Myocyte (in vitro differentiated cells): Measurements from ENCODE around the gene PHF21B. TPM values are rescaled to one million over a fixed set of nuclear protein-coding genes. Genes with fewer than 3 reads are reported as not detected.
"Not testable (repeated sequence)": the region's sequence is repeated elsewhere in the genome, so short reads cannot be mapped to it uniquely, and the experiment has no call there.

Experiments used
- DNase-seq: peaks from one replicate; pipeline ENCODE4 v3.0.0-alpha.2; 2012; ENCODE audit warnings: low read depth
- total RNA-seq: library from RNA; depleted of rRNA; stranded (reverse); fragments of >200 nt; gene quantifications from 2 replicates; pipeline ENCODE4 v1.2.3, GENCODE V29; 2014

The PHF21B gene
- total RNA-seq, 1 donor from 2014 or later = 0.35 TPM

DNA sequence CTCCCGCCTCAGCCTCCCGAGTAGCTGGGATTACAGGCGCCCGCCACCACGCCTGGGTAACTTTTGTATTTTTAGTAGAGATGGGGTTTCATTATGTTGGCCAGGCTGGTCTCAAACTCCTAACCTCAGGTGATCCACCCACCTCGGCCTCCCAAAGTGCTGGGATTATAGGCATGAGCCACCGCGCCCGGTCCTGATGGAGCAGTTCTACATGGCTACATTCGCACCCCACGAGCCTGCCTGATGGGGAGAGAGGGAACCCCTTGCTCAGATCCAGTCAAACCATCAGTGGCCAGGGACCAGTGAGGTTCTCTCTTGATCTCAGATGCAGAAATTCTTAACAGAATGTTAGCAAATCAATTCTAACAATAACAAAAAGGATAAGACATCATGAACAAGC, 88.0 kb downstream of the PHF21B start:
- not testable (repeated sequence) for DNase-seq

DNA sequence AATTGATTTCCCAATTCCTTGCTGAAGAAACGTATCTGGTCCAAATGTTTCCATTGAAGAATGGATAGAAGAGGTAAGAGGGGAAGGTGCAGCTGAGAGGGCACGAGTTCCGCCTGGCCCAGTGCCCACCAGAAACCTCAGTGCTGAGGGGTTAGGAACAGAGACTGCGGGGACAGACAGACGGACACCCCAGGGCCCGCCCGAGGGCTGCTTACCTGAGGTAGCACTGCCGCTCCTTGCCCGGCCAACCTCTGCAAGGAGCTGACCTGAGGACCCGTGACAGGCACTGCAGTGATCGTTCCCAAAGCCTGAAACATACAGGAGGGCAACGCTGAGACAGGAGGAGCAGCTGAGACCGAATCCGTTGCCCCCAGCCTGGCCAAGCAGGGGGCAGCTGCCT, 89.6 kb downstream of the PHF21B start:
- no peak for DNase-seq

GRCh38 chr22:44919691-44920090, 90.1 kb downstream of the PHF21B start:
- DNase-seq = no peak

GRCh38 chr22:44918925-44919392, 90.8 kb downstream of the PHF21B start:
- no peak for DNase-seq

GRCh38 chr22:44918166-44918924, 91.5 kb downstream of the PHF21B start:
- DNase-seq = peak; percentile 5

DNA sequence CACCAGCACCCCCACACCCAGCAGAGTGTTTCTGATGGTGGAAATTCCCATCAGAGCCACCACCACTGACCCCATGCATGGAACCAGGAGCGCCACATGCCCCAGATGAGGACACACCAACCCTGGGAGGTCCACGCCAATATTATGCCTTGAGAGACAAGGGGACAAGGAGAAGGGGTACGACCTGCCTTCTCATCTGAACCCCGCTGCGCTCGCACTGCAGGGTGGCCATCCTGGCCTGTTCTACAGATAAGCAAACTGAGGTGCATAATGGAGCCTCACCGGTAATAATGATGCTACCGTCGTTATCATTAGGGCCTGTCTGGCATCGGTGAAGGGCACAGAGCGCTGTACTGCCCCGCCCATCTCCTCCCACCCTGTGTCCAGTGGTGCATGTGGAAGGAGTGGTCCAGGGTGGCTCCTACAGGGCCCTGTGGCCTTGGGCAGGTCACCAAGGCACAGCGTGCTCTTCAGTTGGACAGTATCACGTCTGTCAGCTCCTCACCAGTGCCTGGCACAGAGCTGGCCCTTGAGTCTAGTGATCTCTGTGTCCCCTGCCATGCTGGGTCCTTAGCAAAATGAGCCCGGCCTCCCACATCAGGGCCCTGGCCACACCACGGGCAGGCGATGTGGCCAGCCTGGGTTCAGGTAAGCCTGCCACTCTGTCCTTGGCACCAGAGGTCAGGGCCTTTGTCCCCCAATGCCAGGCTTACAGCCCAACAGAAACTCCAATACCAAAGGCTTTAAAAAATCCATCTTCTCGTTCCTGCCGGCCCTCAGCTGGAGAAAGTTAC, 92.2 kb downstream of the PHF21B start:
- no peak for DNase-seq

DNA sequence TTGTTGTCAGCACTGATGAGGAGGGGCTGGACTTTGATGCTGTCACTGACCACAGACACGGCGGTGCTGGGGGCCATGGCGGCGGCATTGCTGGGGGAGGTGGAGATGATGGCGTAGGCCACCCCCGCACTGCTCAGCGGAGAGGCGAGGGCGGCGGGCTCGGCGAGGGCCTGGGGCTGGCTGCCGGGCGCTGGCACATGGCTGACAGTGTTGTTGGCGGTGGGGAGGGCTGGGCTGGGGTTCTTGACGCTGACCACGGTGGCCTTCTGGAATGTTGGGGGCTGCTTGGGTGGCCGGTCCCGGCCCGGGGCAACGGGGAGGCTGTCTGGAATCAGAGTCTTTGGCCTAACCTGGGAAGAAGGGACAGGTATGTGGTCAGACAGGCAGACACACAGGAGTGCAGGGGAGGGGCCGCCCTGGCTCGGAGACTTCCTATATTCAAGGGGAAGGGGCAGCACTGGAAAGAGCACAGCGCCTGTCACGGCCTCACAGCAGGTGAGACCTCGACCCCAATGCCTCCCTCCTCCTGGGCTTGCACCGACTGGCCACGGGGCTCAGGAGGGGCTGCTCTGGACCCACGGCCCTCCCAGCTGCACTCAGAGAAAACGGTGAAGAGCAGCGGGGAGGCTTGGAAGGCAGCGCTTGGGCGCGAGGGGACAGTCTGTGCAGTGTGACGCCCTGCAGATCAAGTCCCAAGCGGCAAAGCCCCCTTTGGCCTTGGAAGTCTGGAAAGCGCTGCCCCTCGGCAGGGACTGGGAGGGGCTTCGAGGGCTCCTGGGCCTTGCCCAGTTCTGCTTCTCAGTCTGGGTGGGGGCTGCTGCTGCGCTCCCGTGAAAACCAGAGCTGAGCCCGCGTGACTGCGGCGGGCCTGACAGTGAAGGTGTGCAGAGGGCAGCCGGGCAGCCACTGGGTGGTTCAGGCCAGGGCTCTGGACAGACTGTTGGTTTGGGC, 93.2 kb downstream of the PHF21B start:
- DNase-seq = no peak

GRCh38 chr22:44915441-44915840, 94.4 kb downstream of the PHF21B start:
- no peak for DNase-seq

GRCh38 chr22:44914026-44914721, 95.6 kb downstream of the PHF21B start:
- no peak for DNase-seq

DNA sequence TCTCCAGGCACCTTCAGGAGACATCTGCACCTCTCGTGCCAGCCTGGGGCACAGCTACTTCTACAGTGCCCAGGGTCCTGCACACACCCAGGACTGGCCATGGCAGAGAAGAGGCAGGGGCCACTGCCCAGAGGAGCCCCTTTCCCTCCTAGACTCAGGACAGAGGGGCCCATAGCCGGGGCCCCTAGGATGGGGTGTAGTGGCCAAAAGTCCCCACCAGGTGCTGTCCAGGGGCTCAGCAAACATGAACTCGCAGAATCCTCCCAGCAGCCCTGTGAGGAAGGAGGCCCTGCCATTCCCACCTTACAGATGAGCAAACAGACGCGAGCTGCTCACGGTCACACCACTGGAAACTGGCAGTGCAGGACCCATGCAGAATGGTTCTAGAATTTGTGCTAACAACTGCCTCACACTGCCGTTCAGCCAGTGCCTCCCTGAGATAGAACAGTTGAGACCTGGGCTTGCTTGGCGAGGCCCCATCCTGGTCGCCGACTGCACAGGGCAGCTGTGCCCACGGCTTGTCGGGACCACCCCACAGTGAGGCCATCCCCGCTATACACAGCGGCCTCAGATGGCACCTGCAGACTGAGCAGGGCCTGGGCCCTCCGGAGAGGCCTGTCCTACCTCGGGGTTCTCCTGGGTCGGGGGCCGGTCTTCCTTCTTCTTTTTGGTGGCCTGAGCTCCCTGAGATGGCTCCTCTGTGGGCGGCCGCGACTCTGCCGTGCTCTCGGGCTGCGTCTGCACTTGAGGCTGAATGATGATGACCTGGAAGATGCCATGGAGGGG, 96.4 kb downstream of the PHF21B start:
- no peak for DNase-seq

DNA sequence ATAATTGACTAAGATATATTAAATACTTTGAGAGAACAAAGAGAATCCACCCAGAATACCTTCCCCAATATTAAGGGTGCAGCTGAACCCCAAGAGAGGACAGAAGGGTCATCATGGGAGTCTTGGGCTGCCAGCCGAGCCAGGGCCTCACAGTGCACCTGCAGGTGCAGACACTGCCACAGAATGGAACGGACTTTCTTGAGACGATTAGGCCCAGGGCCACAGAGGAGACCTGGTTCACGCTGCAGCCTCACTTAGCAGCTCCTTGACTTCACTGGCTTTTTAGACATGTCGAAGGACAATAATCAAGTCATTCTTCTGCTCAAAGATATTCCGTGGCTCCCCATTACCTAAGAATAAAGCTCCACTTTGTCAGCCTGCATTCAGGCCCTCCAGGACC, 100.6 kb downstream of the PHF21B start:
- DNase-seq = no peak

DNA sequence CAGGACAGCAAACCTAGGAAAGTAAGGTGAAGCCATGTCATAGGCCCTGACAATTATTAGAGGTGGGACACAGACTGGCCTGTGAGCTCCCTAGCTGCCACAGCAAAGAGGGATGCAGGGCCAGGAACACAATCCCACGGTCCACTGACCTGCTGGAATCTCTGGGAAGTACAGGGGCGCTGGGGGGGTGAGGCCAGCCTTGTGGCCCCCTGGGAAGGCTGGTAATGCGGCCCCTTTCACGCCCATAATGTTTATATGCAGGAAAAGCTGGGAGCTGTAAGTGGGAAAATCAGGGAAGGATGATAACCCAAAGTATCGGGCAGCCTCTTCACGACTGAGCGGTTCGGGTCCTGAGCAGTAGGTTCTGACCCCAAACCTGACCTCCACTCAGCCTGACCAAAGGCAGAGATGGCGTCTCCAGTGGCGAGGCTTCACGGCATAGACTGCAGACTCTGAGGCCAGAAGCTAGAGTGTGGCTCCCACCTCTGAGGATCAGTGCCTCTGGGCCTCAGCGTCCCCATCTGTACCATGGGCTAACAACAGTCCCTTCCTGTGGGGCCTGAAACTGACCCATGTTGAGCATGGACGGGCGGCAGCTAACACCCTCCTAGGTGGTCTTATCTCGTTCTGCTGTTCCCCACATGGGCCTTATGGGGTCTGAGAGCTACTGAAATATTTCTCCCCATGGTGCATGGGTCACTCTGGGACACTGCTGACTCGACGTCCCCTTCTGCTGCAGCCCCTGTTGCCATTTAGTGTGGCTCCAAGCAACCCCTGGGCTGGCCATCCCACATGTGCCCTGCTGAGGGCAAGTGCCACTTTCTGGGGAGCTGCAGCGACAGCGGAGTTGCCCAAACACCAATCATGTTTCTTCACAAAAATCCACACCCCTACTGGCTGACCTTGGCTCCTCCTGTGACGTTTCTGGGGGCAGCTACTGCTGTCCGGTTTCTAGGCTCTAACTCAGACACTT, 101.8 kb downstream of the PHF21B start:
- no peak for DNase-seq

DNA sequence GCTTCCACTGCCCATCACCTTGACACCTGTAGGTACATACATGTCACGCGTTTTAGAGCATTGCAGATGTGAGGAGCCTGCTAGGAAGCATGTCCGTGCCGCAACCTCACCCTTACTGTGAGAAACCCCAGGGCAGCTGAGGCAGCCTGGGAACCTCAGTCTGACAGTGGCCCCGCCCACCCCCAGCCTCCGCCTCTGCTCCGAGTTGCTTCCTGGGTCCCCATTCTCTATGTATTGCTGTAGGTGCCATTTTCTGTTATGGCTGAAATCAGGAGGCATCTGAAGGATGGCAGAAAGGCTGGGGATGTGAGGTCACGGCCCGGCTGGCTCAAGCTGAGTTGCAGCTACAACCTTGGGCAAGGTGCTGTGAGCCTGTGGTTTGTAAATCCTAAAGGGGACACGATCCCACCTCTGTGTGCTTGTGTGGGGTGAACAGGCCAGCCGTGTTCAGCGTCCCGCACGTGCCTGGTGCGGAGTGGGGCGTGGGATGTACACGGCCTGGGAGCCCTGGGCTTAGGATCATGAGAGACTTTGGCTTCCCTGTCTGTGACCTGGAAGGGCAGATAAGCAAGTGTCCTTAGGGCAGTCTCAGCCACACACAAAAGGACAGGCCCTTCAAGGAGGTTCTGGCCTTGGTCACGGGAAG, 102.7 kb downstream of the PHF21B start:
- DNase-seq = no peak

DNA sequence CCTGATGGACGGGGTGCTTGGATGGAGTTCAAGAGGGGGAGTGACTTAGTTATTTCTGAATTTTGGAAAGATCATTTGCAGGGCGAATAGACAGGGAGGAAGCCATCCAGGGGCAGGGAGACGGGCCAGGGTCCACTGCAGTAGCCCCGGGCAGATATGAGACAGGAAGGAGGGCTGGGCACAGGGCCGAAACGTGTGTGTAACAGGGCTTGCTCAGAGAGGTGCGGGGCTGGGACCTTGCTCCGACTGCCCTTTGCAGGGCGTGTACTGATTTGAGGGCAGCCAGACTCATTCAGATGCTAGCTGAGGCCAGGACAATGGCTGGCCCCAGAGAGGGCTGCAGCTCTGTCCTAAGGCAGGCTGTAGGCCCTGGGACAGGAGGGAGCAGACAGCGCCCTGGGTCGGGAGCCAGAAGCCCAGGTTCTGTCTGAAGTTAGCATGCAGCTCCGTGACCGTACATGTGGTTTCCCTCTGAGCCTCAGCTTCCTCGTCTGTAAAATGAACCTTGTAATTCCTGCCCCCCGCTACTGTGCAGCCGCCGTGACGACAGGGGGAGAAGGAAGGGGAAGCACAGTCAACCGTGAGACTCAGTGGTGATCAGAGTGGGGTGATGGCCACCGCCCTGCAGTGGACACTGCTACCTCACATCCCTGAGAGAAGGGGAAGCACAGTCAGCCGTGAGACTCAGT, 103.4 kb downstream of the PHF21B start:
- no peak for DNase-seq

DNA sequence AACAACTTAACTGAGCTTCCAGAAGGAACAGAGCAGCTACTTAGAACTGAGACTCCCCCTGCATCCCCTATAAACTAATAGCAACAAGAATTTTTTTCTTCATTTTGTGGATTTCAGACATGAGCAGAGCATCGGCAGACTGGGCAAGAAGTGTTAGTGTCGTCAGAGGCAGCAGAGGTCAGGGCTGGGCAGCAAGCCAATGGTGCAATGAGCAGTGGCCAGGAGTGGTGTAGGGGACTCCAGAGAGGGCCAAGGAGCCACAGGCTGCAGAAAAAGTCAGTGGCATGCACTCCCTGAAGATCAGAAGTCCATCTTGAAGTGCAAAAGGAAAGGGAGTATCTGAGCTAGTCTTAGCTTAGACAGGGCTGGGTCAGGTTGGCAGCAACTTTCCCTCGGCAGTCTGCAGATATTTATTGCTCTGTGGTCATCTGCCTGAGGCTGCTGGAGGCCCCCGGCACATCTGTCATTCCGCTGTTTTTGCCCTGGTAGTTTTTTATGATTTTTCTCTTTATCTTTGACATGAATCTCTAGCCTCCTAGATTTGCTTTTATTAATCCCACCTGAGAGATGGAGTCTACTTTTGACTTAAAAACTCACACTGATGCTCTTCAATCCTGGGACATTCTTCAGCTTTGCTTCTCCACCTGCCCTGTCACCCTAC, 105.2 kb downstream of the PHF21B start:
- not testable (repeated sequence) for DNase-seq

- not testable (repeated sequence) for DNase-seq
Observed at GRCh38 chr22:44903164-44903563, 106.6 kb downstream of the PHF21B start.

GRCh38 chr22:44901301-44901700, 108.5 kb downstream of the PHF21B start:
- DNase-seq = no peak
